Measurements from ENCODE around the gene PTPRN2. TPM values are rescaled to one million over a fixed set of nuclear protein-coding genes. Genes with fewer than 3 reads are reported as not detected.

Gene PTPRN2
- total RNA-seq, 4 donors from 2014 or later, result 14.9 to 34.3 (median 21.3) TPM

DNA sequence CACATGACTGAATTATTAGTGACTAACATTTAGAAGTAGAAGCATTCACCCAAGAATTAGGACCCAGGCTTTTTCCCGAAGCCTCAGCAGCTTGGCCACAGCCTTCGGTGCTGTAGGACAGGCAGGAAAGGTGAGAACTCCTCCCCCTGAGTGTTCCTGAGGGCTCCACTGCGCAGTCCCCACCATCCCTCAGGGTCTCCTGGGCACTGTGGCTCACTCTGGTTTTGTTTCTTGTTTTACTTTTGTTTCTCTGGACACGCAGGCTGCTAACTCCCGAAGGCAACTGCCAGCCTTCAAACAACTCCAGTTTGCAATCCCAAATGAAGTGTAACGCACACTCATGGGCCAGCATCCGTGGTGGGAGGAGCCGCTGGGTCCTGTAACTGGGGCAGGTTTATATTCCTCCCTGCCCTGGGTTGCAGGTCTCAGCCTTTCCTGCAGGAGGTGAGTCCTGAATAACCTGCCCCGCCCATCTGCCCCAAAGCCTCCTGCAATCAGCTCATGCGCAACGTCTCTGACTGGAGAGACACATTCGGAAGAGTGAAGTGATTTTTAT, 492.9 kb downstream of the PTPRN2 start:
- DNase-seq, result peak in 1 of 3 donors; percentile 43
- H3K36me3 ChIP-seq, result no peaks in the 10 kb centered on the region
- H3K4me1 ChIP-seq, result no peaks in the 10 kb centered on the region
- TF ChIP-seq CTCF (IDR thresholded peaks at IDR 0.05), result no peak
- H3K27me3 ChIP-seq, result no peaks in the 10 kb centered on the region
- no peak overlapping the region for H3K4me3 ChIP-seq
- no peak overlapping the region for H3K27ac ChIP-seq
- H3K9me3 ChIP-seq, result no peaks in the 10 kb centered on the region

DNA sequence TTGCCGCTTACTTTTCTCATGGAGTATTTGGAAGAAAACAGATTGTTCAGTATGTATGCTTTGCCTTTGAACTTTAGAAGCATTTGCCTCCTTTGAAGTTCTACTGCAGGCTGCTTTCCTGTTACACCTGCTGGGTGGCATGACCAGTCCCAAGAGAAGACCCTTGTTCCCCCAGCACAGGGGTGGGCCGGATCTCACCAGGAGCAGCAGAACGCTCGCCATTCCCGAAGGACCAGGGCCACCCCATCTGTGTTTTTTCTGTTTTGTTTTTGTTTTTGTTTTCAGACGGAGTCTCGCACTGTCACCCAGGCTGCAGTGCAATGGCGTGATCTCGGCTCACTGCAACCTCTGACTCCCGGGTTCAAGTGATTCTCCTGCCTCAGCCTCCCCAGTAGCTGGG, 493.6 kb downstream of the PTPRN2 start:
- Histone ChIP-seq H3K27me3 (no peaks in the 10 kb centered on the region), H3K9me3 (no peaks in the 10 kb centered on the region), H3K36me3 (no peaks in the 10 kb centered on the region), H3K4me1 (no peaks in the 10 kb centered on the region), H3K4me3 (no peak overlapping the region), H3K27ac (no peak overlapping the region)
- DNase-seq, result peak in 1 of 3 donors; percentile 4
- no peak for TF ChIP-seq POLR2A (IDR thresholded peaks at IDR 0.05)
- TF ChIP-seq CTCF (IDR thresholded peaks at IDR 0.05), result no peak

DNA sequence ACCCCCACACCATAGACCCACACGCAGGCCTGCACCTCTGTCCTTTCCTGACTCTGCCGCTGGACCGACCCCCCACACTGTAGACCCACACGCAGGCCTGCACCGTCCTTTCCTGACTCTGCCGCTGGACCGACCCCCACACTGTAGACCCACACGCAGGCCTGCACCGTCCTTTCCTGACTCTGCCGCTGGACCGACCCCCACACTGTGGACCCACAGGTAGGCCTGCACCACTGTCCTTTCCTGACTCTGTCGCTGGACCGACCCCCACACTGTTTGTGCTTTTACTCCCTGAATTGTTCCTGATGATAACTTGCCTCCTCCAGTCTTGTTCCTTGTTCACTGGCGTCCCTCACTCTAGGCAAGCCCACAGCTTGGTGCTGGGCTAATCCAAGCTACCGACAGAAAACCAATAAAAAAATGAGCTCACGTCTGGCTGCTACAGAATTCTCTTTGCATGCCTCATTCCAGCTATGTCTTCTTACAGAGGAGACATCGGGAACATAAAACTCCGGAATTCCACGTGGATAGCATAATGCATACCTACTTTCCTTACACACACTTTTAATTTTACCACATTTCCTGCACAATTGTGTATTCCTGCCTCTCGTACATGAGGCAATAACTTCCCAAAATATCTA, 494.3 kb downstream of the PTPRN2 start:
- Histone ChIP-seq H3K4me1 (no peaks in the 10 kb centered on the region), H3K36me3 (no peaks in the 10 kb centered on the region), H3K4me3 (no peak overlapping the region), H3K27ac (no peak overlapping the region), H3K9me3 (no peaks in the 10 kb centered on the region), H3K27me3 (no peaks in the 10 kb centered on the region)
- TF ChIP-seq POLR2A (IDR thresholded peaks at IDR 0.05), result no peak
- no peak for TF ChIP-seq CTCF (IDR thresholded peaks at IDR 0.05)
- peak in 1 of 3 donors; percentile 2 for DNase-seq

GRCh38 chr7:158087196-158087595, 500.4 kb downstream of the PTPRN2 start:
- Histone ChIP-seq H3K4me1 (no peaks in the 10 kb centered on the region), H3K36me3 (no peaks in the 10 kb centered on the region), H3K27ac (no peak overlapping the region), H3K9me3 (no peaks in the 10 kb centered on the region), H3K4me3 (no peak overlapping the region), H3K27me3 (no peaks in the 10 kb centered on the region)
- TF ChIP-seq POLR2A (IDR thresholded peaks at IDR 0.05) (no peak), CTCF (IDR thresholded peaks at IDR 0.05) (no peak)
- no peak for DNase-seq

GRCh38 chr7:158085741-158086695, 501.6 kb downstream of the PTPRN2 start:
- no peak for DNase-seq

More at GRCh38 chr7:158085741-158086695, 501.6 kb downstream of the PTPRN2 start:
- Histone ChIP-seq H3K4me3 (no peak overlapping the region), H3K36me3 (no peaks in the 10 kb centered on the region), H3K27me3 (no peaks in the 10 kb centered on the region), H3K9me3 (no peaks in the 10 kb centered on the region), H3K27ac (no peak overlapping the region), H3K4me1 (no peaks in the 10 kb centered on the region)
- TF ChIP-seq POLR2A (IDR thresholded peaks at IDR 0.05) (no peak), CTCF (IDR thresholded peaks at IDR 0.05) (no peak)
